Stimulated activated CD4-positive, alpha-beta T cell treated with anti-CD3 and anti-CD28 coated beads, Interleukin-4, amount 100 ng/mL, for 24 hours (primary cell): ENCODE data around the gene NCEH1.
"Not testable (repeated sequence)": the region's sequence is repeated elsewhere in the genome, so short reads cannot be mapped to it uniquely, and the experiment has no call there.

Experiments used
- DNase-seq: peaks from one replicate; pipeline ENCODE4 v3.0.0-alpha.2; 2020

NCEH1 gene

GRCh38 chr3:172710664-172711453 lies at the start of gene NCEH1:
NCEH1 (minus strand) TSS chr3:172711067; CDS start chr3:172710984, 83 bp downstream.
- DNase-seq = peak; percentile 78

GRCh38 chr3:172760416-172760815 lies 49.5 kb upstream of the NCEH1 start:
- not testable (repeated sequence) for DNase-seq

- DNase-seq = no peak
Measured at GRCh38 chr3:172753125-172753524, 42.3 kb upstream of the NCEH1 start.

GRCh38 chr3:172752651-172753050 lies 41.8 kb upstream of the NCEH1 start:
- no peak for DNase-seq

- no peak for DNase-seq
Measured at GRCh38 chr3:172751175-172751704, 40.4 kb upstream of the NCEH1 start.

- DNase-seq = peak; percentile 98
Measured at GRCh38 chr3:172750368-172751174, 39.7 kb upstream of the NCEH1 start, which contains the start of gene ECT2. ECT2 (plus strand) TSS chr3:172750726; CDS start chr3:172754531, 3,805 bp downstream.

GRCh38 chr3:172750069-172750367 lies 39.2 kb upstream of the NCEH1 start:
- DNase-seq = no peak

- no peak for DNase-seq
Measured at GRCh38 chr3:172749230-172749965, 38.5 kb upstream of the NCEH1 start.

- no peak for DNase-seq
Measured at GRCh38 chr3:172746475-172746874, 35.6 kb upstream of the NCEH1 start.

GRCh38 chr3:172739462-172739861 lies 28.6 kb upstream of the NCEH1 start:
- DNase-seq = no peak

- no peak for DNase-seq
Measured at GRCh38 chr3:172735014-172735413, 24.1 kb upstream of the NCEH1 start.

GRCh38 chr3:172726380-172726779 lies 15.5 kb upstream of the NCEH1 start:
- DNase-seq = no peak

- not testable (repeated sequence) for DNase-seq
Measured at GRCh38 chr3:172722536-172723040, 11.7 kb upstream of the NCEH1 start.

- no peak for DNase-seq
Measured at GRCh38 chr3:172717493-172718088, 6.7 kb upstream of the NCEH1 start.

GRCh38 chr3:172716476-172716875 lies 5.6 kb upstream of the NCEH1 start:
- no peak for DNase-seq

- DNase-seq = no peak
Measured at GRCh38 chr3:172713316-172713715, 2.4 kb upstream of the NCEH1 start.

- no peak for DNase-seq
Measured at GRCh38 chr3:172711454-172711795, 558 bp upstream of the NCEH1 start.

- peak; percentile 6 for DNase-seq
Measured at GRCh38 chr3:172709774-172710663, 848 bp downstream of the NCEH1 start.

GRCh38 chr3:172708921-172709773 lies 1.7 kb downstream of the NCEH1 start:
- DNase-seq = no peak

- no peak for DNase-seq
Measured at GRCh38 chr3:172707967-172708366, 2.9 kb downstream of the NCEH1 start.

GRCh38 chr3:172707030-172707429 lies 3.8 kb downstream of the NCEH1 start:
- no peak for DNase-seq
